ENCODE results near the gene LUC7L.
"Not testable (repeated sequence)": the region's sequence is repeated elsewhere in the genome, so short reads cannot be mapped to it uniquely, and the experiment has no call there.

The LUC7L gene

GRCh38 chr16:228852-229730 is at the start of gene LUC7L:
LUC7L (minus strand) TSS chr16:229449; CDS start chr16:229339, 110 bp downstream.
- peak; percentile 87 to 89 for DNase-seq

GRCh38 chr16:278863-279366 is 49.7 kb upstream of the LUC7L start:
- DNase-seq = peak in 1 of 2 donors; percentile 16

GRCh38 chr16:276426-277077 is 47.3 kb upstream of the LUC7L start:
- no peak for DNase-seq

GRCh38 chr16:275786-276232 is 46.6 kb upstream of the LUC7L start, which contains the start of gene RGS11:
RGS11 (minus strand) TSS chr16:275944; CDS start chr16:275911, 33 bp downstream.
- DNase-seq = no peak

GRCh38 chr16:275041-275641 is 45.9 kb upstream of the LUC7L start:
- peak in 1 of 2 donors; percentile 31 for DNase-seq

- no peak for DNase-seq
These were observed 44.5 kb upstream of the LUC7L start for GRCh38 chr16:273547-274421.

GRCh38 chr16:272633-273546 is 43.6 kb upstream of the LUC7L start:
- DNase-seq = no peak

- DNase-seq = no peak
These were observed 41.4 kb upstream of the LUC7L start for GRCh38 chr16:270381-271255.

GRCh38 chr16:269061-269796 is 40.0 kb upstream of the LUC7L start:
- DNase-seq = no peak

GRCh38 chr16:268141-269053 is 39.1 kb upstream of the LUC7L start:
- DNase-seq = no peak

GRCh38 chr16:267562-267961 is 38.3 kb upstream of the LUC7L start:
- not testable (repeated sequence) for DNase-seq

GRCh38 chr16:266258-267164 is 37.3 kb upstream of the LUC7L start:
- DNase-seq = no peak

- no peak for DNase-seq
These were observed 36.5 kb upstream of the LUC7L start for GRCh38 chr16:265711-266110.

- no peak for DNase-seq
These were observed 35.8 kb upstream of the LUC7L start for GRCh38 chr16:265002-265529.

- DNase-seq = no peak
These were observed 35.2 kb upstream of the LUC7L start for GRCh38 chr16:264440-264951.

GRCh38 chr16:263944-264343 is 34.7 kb upstream of the LUC7L start:
- DNase-seq = no peak
